ENCODE results near the gene RAPGEF6.
"Not testable (repeated sequence)": the region's sequence is repeated elsewhere in the genome, so short reads cannot be mapped to it uniquely, and the experiment has no call there.

Gene RAPGEF6

DNA sequence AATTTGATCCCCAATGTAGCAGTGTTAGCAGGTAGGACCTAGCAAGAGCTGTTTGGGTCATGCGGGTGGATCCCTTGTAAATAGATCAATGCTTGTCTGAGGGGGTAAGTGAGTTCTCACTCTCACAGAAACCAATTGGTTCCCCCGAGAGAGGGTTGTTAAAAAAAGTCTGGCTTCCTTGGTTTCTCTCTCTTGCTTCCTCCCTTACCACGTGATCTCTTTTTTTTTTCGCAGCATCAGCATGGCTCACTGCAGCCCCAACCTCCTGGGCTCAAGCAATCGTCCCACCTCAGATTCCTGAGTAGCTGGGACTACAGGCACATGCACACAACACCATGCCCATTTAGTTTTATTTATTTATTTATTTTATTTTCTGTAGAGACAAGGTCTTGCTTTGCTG, 26.4 kb downstream of the RAPGEF6 start:
- no peak for DNase-seq (ENCODE audit: low read depth in 2 of 2, low spot score in 1 of 2)

DNA sequence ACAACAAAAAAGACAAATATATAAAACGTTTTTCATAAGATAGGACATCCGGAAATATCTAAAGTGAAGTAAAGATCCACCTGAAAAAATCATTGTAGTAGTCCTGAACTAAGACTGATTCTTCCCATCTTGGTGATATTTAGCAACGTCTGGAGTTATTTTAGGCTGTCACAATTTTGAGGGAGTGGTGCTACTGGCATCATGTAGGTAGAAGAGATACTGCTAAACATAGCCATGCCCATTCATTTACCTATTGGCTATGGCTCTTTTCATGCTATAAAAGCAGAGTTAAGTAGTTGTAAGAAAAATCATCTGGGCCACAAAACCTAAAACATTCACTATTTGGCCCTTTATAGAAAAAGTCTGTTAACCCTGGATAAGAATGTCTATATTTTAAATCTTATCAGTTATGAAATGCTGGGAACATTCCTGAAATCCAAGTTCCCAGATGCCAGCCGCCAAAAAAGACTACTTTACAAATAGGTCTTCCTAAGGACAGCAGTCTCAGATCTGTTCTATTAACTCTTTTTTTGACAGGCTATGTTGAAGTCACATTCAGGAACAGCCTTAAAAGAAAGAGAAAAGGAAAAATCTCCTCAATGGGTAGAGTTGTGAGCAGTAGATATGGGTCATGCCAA, 27.0 kb downstream of the RAPGEF6 start:
- DNase-seq (ENCODE audit: low read depth in 2 of 2, low spot score in 1 of 2), result no peak

DNA sequence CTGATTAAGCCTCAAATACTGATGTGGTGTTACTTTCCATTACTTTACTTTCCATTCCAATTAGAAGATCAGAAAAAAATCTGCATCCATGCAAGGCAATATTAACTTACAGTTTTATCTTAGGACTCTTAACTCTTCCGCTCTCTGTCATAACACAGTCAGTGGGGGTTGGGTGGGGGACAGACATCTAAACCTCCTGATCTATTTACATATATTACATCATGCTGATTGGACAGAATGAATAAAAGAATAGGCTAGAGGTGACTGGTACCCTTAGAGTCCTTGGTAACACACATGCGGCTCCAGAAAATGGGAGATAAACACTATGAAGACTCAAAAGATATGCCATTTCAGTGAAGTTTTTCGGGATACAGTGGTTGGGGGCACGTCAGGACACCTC, 27.6 kb downstream of the RAPGEF6 start:
- no peak for DNase-seq (ENCODE audit: low read depth in 2 of 2, low spot score in 1 of 2)

DNA sequence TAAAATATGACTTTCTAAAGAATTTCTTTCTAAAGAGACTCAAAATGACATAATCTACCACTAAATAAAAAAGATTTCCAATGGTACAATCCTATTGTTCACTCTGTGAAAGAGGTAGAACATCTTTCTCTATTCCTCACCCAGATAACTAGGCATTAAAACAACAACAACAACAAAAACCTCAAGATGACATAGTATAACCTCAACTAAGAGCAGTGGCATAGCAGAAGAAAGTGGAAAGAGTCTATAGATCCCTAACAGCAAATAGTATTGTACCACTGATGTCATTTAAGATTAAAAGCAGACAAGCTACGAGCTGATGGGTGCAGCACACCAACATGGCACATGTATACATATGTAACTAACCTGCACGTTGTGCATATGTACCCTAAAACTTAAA, 29.9 kb downstream of the RAPGEF6 start:
- DNase-seq (ENCODE audit: low read depth in 2 of 2, low spot score in 1 of 2), result no peak

DNA sequence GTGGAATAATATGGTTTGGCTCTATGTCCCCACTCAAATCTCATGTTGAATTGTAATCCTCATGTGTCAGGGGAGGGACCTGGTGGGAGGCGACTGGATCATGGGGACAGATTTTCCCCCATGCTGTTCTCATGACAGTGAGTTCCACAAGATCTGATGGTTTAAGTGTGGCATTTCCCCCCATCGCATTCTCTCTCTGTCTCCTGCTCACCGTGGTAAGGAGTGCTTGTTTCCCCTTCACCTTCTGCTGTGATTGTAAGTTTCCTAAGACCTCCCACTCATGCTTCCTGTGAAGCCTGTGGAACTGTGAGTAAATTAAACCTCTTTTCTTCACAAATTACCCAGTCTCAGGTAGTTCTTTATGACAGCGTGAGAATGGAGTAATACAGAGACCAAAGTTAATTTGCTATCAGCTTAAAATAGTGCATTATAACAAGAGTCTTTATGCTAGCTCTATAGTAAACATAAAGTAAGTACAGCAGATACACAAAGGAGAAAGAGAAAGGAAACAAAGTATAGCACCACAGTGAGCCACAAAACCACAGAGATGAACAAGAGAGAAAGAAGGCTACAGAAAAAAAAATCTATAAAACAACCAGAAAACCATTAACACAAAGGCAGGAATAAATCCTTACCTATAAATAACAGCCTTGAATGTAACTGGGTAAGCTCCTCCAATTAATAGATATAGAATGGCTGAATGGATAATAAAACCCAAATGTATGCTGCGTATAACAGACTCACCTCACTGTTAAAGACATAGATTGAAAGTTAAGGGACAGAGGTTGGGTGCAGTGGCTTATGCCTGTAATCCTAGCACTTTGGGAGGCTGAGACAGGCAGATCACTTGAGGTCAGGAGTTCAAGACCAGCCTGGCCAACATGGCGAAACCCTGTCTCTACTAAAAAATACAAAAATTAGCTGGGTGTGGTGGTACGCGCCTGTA, 39.7 kb downstream of the RAPGEF6 start:
- DNase-seq (ENCODE audit: low read depth in 2 of 2, low spot score in 1 of 2), result no peak

DNA sequence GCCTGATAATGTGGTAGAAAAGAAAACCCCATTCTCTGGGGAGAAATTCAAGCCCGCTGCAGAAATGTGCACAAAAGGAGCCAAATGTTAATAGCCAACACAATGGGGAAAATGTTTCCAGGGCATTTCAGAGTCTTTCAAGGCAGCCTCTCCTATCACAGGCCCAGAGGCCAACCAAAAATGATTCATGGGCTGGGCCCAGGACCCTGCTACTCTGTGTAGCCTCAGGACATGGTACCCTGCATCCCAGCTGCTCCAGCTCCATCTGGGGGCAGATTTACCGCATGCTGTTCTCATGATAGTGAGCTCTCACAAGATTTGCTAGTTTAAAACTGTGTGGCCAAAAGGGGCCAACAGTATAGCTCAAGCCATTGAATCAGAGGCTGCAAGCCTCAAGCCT, 41.1 kb downstream of the RAPGEF6 start:
- DNase-seq (ENCODE audit: low read depth in 2 of 2, low spot score in 1 of 2), result no peak

DNA sequence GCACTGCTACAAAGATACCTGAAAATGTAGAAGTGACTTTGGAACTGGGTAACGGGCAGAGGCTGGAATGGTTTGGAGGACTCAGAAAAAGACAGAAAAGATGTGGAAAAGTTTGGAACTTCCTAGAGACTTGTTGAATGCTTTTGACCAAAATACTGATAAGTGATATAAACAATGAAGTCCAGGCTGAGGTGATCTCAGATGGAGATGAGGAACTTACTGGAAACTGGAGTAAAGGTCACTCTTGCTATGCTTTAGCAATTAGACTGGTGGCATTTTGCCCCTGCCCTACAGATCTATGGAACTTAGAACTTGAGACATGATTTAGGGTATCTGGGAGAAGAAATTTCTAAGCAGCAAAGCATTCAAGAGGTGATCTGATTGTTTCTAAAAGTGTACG, 41.6 kb downstream of the RAPGEF6 start:
- DNase-seq (ENCODE audit: low read depth in 2 of 2, low spot score in 1 of 2), result not testable (repeated sequence)

DNA sequence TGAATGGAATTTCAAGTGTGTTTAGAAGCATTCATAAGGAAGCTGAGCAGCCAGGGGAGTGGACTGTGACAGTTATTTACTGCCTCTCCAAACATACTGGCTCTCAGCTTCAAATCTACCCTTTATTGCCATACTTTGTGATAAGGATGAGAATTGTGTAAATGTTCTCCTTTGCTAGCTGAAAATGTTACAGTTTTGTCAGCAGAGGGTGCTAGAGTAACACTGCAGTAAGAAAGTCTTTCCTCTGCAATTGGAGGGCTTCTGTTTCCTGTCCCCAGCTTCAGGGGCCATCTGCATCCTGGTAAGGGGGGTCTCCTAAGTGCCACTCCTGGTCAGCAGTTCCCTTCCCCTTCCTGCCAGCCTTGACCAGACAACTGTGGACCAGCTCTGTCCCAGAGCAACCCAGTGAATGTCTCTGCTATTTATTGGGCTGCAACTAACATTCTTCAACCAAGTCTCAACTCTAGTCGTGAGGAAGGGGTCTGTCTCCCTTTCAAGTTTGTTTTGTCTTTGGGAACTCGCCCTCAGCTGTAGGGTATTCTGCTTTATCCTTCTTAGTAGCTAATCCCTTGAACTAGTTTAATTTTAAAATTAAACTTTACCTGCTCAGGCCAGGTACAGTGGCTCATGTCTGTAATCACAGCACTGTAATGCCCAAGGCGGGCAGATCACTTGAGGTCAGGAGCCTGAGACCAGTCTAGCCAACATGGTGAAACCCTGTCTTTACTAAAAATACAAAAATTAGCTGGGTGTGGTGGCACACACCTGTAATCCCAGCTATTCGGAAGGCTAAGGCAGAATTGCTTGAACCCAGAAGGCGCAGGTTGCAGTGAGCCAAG, 45.3 kb downstream of the RAPGEF6 start:
- no peak for DNase-seq (ENCODE audit: low read depth in 2 of 2, low spot score in 1 of 2)

DNA sequence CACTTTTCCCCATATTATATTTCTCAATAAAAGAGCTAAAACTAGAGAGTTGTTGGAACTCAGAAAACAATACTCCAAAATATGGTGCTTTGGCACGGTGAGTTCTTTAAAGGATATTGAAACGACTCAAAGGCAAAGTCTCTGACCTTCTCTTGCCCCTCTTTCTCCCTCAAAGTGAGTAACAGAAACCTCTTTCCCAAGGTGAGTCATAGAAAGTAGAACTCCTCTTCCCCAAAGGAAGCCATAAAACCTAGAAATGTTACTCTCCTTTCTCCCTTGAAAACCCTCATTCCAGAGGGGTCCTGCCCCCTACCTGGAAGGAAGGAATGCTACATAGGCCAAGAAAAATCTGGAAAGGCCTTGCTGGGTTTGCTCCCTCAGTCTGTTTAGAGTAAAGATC, 47.5 kb downstream of the RAPGEF6 start:
- DNase-seq (ENCODE audit: low read depth in 2 of 2, low spot score in 1 of 2), result no peak

DNA sequence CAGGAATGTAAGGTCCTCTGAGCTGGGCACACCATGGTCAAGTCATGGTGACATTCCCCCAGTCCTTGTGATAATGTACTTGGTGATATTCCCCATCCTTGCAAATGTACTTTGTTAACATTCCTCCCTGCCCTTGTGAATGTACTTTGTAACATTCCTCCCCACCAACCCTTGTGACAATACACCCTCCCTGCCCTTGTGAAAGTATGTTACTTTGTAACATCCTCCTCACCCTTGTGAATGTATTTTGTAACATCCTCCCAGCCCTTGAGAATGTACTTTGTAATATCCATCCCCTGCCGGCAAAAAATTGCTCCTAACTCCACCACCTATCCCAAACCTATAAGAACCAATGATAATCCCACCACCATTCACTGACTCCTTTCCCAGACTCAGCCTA, 53.3 kb downstream of the RAPGEF6 start:
- no peak for DNase-seq (ENCODE audit: low read depth in 2 of 2, low spot score in 1 of 2)

DNA sequence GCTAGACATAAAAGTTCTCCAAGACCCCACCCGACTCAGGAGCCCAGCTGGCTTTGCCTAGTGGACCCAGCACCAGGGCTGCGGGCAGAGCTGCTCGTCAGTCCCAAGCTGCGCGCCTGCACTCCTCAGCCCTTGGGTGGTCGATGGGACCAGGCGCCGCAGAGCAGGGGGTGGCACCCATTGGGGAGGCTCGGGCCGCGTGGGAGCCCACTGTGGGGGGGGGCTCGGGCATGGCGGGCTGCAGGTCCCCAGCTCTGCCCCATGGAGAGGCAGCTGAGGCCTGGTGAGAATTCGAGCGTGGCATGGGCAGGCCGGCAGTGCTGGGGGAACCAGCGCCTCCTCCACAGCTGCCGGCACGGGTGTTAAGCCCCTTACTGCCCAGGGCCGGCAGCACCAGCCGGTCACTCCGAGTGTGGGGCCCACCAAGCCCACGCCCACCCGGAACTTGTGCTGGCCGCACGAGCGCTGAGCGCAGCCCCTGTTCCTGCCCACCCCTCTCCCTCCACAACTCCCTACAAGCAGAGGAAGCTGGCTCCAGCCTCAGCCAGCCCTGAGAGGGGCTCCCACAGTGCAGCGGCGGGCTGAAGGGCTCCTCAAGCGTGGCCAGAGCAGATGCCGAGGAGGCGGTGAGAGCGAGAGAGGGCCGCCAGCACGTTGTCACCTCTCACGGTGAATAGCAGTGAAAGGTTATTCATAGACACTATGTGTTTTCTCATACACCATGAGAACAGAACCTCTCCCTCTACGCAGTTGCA, 54.9 kb downstream of the RAPGEF6 start:
- DNase-seq (ENCODE audit: low read depth in 2 of 2, low spot score in 1 of 2), result no peak

DNA sequence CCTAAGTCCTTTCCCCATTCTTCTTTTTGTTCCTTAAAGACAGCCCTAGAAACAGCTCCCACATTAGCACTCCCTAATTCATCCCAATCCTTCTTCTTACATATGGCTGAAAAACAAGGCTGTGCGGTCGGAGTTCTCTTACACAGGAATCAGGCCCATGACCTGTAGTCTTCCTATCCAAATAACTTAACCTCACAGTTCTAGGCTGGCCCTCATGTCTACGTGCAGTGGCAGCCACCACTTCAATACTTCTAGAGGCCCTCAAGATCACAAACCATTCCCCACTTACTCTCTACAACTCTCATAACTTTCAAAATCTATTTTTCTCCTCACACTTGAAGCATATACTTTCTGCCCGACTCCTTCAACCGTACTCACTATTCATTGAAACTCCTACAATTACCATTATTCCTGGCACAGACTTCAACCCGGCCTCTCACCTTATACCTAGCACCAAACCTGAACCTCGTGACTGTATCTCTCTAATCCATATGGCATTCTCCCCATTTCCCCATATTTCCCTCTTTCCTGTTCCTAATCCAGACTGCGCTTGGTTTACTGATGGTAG, 59.3 kb downstream of the RAPGEF6 start:
- DNase-seq (ENCODE audit: low read depth in 2 of 2, low spot score in 1 of 2), result no peak

DNA sequence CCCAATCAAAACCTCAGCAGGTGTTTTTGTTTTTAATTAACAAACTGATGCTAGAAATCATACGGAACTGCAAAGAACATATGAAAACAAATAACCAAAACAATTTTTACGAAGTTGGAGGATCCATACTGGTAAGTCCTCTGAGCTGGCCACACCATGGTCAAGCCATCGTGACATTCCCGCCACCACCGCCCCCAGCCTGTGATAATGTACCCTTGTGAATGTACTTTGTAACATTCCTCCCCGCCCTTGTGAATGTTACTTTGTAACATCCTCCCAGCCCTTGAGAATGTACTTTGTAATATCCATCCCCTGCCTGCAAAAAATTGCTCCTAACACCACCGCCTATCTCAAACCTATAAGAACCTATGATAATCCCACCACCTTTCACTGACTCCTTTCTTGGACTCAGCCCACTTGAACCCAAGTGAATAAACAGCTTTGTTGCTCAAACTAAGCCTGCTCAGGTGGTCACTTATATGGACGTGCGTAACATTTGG, 63.3 kb downstream of the RAPGEF6 start:
- no peak for DNase-seq (ENCODE audit: low read depth in 2 of 2, low spot score in 1 of 2)

DNA sequence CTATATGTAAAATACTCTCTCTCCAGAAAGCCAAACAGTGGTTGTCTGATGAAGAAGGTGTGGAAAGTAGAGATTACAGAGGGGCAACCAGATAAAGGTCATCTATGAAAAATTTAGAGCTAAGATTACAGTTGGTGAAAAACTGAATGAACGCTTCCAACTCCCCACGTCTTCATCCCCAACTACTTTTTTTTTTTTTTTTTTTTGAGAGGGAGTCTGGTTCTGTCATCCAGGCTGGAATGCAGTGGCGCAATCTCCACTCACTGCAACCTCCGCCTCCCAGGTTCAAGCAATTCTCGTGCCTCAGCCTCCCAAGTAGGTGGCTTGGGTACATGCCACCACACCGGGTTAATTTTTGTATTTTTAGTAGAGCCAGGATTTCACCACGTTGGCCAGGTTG, 64.3 kb downstream of the RAPGEF6 start:
- DNase-seq (ENCODE audit: low read depth in 2 of 2, low spot score in 1 of 2), result no peak

DNA sequence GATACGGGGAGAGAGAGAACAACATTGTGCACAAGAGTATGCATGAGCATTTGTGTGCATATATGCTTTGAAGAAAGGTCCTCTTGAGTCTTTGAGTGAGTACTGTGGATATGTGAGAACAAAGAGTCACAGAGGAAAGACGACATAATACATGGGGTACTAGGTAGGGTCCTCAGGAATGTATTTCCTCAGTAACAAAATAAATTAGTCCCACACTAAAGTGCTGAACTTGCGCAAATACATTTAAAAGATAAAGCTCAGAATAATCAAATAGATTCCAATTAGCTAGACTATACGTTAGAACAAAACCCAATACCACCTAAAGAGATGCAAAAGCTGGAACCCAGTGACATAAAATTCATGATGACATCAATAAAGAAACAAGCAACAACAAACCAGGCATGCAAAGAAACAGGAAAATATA, 70.8 kb downstream of the RAPGEF6 start:
- no peak for DNase-seq (ENCODE audit: low read depth in 2 of 2, low spot score in 1 of 2)

DNA sequence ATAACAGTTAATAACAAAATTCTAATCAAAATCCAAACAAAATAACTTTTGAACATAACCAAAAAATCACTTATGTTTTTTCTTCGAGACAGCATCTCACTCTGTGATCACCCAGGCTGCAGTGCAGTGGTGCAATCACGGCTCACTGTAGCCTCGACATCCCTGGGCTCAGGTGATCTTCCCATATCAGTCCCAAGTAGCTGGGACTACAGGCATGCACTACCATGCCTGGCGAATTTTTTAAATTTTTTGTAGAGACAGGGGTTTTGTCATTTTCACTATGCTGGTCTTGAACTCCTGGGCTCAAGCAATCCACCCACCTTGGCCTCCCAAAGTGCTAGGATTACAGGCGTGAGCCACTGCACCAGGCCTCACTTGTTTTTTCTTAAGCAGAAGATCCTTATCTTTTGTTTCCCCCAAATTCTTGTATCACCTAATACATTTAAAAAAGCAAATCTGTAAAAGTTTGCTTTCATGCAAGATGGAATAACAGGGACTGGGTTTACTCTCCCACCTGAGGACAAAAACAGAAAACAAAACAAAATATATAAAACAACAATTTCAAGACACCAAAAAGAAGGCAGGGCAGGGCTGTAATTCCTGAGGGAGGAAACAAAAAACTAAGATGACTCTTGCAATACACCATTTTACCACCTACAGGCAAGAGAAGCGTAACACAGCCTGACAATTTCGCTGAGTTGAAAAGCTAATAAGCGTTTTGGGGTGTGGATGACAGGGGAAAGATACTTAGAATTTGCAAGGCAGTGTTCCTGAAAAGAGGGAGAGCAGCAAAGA, 71.4 kb downstream of the RAPGEF6 start:
- no peak for DNase-seq (ENCODE audit: low read depth in 2 of 2, low spot score in 1 of 2)

DNA sequence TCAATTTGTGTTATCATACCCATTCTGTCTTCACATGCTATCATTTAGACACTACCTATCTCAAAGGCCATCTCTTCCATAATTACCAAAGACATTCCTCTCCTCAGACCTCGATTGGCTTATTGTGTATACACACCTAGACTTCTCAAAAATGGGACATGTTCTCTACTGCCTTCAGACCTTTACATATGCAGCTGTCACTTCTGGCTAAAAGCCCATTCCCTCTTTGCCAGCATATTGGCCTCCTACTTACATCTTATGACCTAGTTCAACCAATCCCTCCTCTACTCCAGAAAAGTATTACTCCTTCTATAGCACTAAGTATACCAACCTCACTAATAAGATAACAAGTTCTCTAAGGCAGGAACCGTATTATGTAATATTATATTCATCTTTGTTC, 84.4 kb downstream of the RAPGEF6 start:
- DNase-seq (ENCODE audit: low read depth in 2 of 2, low spot score in 1 of 2), result no peak

DNA sequence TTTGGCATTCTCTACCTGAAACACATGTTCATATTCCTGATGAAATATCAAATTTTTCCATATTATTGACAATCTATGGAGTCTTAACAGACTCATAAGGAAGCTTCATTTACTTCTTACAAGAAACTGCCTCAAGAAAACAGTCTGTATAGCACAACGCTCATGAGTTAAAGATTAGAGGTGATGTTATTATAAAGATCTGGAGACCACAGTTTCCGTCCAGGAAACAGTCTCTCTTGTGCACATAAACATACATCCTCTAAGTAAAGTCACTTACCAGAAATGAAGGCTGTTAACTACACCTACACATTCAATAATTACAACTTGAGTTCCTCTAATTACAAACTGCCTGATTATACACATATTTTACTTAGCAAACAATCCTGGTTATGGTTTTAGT, 86.9 kb downstream of the RAPGEF6 start:
- no peak for DNase-seq (ENCODE audit: low read depth in 2 of 2, low spot score in 1 of 2)

DNA sequence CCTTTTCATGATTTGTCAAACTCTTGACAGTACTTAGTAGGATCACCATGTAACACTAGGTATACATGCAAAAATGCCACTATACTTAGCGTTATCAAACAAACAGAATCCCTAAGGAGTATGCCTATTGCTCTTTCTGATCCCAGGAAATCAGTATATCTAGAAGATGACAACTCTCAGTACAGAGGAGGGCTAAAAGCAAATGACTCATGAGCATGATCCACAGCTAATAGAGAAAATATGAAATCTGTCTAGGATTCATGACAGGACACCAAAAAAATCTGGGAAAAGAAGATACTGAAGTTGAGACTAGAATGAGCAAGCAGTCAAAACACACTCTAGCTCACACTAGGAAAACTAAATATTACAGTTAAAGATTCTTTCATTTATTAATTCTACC, 89.2 kb downstream of the RAPGEF6 start:
- no peak for DNase-seq (ENCODE audit: low read depth in 2 of 2, low spot score in 1 of 2)

DNA sequence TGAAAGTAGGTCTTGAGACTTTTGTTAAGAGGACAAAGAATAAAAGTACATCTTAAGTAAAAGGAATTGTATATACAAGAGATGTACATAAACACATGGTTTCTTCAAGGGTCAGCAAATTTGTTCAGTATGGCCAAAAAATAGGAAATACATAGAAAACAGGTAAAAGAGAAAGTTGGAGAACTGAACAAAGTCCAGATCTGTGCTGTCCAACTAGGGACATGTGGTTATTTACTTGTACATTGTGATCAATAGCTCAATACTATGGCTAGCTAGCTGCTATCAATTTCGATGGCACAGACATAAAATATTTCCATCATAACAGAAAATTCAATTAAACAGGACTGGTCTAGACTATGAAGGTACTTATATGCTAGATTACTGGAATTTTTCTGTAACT, 92.3 kb downstream of the RAPGEF6 start:
- no peak for DNase-seq (ENCODE audit: low read depth in 2 of 2, low spot score in 1 of 2)

Measured in stimulated activated CD8-positive, alpha-beta memory T cell treated with anti-CD3 and anti-CD28 coated beads, Interleukin-4, amount 100 ng/mL, for 4 hours (primary cell).